Measurements from ENCODE around the gene ENHO. TPM values are rescaled to one million over a fixed set of nuclear protein-coding genes. Genes with fewer than 3 reads are reported as not detected.
"Not testable (repeated sequence)": the region's sequence is repeated elsewhere in the genome, so short reads cannot be mapped to it uniquely, and the experiment has no call there.

The ENHO gene
- total and polyA plus RNA-seq, 3 donors from 2014 or later = 24.7 to 31.2 (median 25.7) TPM

DNA sequence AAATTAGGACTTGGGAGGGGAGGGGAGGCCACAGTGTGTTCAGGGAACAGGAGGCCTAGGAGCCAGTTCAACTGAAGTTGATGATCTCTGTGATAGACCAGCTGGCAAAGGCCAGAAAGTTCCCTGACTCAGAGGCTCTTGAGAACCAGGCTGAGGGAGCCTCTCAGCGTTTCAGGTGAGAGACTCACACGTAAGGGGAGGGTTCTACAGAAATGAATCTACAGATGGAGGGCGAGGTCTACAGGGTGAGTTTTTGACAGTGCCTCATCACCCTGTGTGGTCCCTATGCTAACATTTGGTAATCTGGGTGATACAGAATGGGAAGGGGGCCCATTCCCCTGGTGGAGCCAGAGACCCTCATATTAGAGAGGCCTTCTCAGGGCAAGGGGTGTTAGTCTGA, 32.0 kb downstream of the ENHO start:
- TF ChIP-seq, protein P1, sequence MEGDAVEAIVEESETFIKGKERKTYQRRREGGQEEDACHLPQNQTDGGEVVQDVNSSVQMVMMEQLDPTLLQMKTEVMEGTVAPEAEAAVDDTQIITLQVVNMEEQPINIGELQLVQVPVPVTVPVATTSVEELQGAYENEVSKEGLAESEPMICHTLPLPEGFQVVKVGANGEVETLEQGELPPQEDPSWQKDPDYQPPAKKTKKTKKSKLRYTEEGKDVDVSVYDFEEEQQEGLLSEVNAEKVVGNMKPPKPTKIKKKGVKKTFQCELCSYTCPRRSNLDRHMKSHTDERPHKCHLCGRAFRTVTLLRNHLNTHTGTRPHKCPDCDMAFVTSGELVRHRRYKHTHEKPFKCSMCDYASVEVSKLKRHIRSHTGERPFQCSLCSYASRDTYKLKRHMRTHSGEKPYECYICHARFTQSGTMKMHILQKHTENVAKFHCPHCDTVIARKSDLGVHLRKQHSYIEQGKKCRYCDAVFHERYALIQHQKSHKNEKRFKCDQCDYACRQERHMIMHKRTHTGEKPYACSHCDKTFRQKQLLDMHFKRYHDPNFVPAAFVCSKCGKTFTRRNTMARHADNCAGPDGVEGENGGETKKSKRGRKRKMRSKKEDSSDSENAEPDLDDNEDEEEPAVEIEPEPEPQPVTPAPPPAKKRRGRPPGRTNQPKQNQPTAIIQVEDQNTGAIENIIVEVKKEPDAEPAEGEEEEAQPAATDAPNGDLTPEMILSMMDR (IDR thresholded peaks at IDR 0.05) = no peak
- Histone ChIP-seq H3K36me3 (ENCODE audit: low read depth, missing control alignments) (no peaks in the 10 kb centered on the region), H3K27ac (no peak overlapping the region), H3K4me3 (no peak overlapping the region), H3K9me3 (no peaks in the 10 kb centered on the region), H3K4me1 (no peaks in the 10 kb centered on the region), H3K27me3 (no peaks in the 10 kb centered on the region)
- DNase-seq = no peak
- intact Hi-C loops (cut with DNase I; ENCODE audit: low total_unique reads) = no loop called here
- 80% methylated on average over 2 to 3 of the region's 3 CpGs for WGBS, 2 donors

DNA sequence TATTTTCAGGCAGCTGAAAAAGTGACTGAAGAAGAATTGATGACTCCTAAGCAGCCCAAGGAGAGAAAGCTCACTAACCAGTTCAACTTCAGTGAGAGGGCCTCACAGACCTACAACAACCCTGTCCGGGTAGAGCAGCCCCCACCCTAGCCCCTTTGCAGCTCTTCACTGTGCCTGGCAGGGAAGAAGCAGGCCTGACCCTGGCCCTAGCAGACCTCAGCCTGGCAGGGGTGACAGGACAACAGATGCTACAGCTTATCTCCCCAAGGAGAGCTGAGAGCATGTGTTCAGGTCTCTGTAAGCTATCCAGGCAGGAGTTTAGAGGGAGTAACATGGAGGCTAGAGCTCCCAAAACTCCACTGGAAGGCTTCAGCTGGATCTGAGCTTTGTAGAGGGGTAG, 32.4 kb downstream of the ENHO start:
- Histone ChIP-seq H3K9me3 (no peaks in the 10 kb centered on the region), H3K27ac (no peak overlapping the region), H3K4me1 (no peaks in the 10 kb centered on the region), H3K4me3 (no peak overlapping the region), H3K27me3 (no peaks in the 10 kb centered on the region), H3K36me3 (ENCODE audit: low read depth, missing control alignments) (no peaks in the 10 kb centered on the region)
- TF ChIP-seq, protein P1 (IDR thresholded peaks at IDR 0.05) = no peak
- TF ChIP-seq POLR2A (IDR thresholded peaks at IDR 0.05) = no peak
- DNase-seq = no peak
- 64 to 75% methylated on average over 1 of the region's 1 CpG for WGBS, 2 donors
- intact Hi-C loops (cut with DNase I; ENCODE audit: low total_unique reads) = no loop called here

DNA sequence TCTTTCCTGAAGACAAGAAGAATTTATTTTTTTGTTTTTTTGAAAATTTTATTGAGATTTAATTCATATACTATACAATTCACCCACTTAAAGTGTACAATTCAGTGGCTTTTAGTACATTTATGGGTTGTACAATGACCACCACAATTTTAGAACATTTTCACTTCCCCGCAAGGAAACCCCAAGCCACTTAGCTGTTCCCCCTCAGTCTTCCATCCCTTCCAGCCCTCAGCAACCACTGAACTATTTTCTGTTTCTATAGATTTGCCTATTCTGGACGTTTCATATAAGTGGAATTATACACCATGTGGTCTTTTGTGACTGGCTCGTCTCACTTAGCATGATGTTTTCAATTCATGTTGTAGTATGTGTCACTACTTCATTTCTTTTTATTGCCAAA, 36.2 kb downstream of the ENHO start:
- WGBS, 2 donors = 75 to 80% methylated on average over 3 of the region's 3 CpGs
- Histone ChIP-seq H3K9me3 (no peaks in the 10 kb centered on the region), H3K36me3 (ENCODE audit: low read depth, missing control alignments) (no peaks in the 10 kb centered on the region), H3K27ac (no peak overlapping the region), H3K4me1 (no peaks in the 10 kb centered on the region), H3K4me3 (no peak overlapping the region), H3K27me3 (no peaks in the 10 kb centered on the region)
- intact Hi-C loops (cut with DNase I; ENCODE audit: low total_unique reads) = no loop called here
- TF ChIP-seq, protein P1 (IDR thresholded peaks at IDR 0.05) = no peak
- no peak for TF ChIP-seq POLR2A (IDR thresholded peaks at IDR 0.05)
- DNase-seq = no peak

DNA sequence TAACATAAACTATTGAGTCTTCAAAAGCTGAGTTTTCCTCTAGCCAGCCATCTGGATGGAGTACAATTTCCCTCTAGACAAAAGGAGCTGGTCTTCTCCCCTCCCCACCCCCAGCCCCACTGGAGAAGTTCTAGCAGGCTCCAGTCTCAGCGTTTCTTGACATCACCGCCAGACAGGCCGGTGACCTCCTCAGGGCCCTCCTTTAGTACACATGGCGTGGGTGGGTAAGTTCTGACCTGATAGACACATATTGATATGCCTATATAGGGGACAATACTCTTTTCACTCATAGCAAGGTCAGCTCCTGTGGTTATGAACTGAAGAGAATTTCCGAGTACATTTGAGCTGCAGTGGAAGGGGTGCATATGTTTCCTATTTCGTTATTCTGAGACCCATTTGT, 37.0 kb downstream of the ENHO start:
- DNase-seq = peak; percentile 37
- intact Hi-C loops (cut with DNase I; ENCODE audit: low total_unique reads) = no loop called here
- no peaks in the 10 kb centered on the region for H3K27me3 ChIP-seq
- no peak overlapping the region for H3K4me3 ChIP-seq
- WGBS, 2 donors = 66 to 72% methylated on average over 6 of the region's 6 CpGs
- H3K9me3 ChIP-seq = no peaks in the 10 kb centered on the region
- TF ChIP-seq, protein P1 (IDR thresholded peaks at IDR 0.05) = no peak
- TF ChIP-seq POLR2A (IDR thresholded peaks at IDR 0.05) = no peak
- no peaks in the 10 kb centered on the region for H3K4me1 ChIP-seq
- no peaks in the 10 kb centered on the region for H3K36me3 ChIP-seq (ENCODE audit: low read depth, missing control alignments)
- H3K27ac ChIP-seq = no peak overlapping the region

DNA sequence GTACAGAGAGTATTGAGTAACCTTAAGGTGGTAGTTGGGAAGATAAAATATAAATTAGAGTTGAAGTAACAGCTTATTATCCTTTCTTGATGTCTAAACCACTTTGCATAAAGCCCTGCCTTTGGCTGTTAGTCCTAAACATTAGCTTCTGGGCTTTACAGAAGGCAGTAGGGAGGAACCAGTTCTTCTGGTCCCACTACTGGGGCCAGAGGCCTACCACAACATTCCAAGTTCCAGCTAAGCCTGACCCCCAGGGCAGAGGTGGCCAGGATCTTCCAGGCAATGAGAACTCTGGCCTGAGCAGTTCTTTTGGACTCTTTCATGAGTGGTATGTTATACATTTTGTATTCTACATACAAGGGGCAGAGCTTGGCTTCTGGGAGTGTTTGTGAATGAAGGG, 38.1 kb downstream of the ENHO start:
- Histone ChIP-seq H3K27ac (no peak overlapping the region), H3K4me3 (no peak overlapping the region), H3K27me3 (no peaks in the 10 kb centered on the region), H3K4me1 (no peaks in the 10 kb centered on the region), H3K9me3 (no peaks in the 10 kb centered on the region), H3K36me3 (ENCODE audit: low read depth, missing control alignments) (no peaks in the 10 kb centered on the region)
- no peak for DNase-seq
- TF ChIP-seq, protein P1 (IDR thresholded peaks at IDR 0.05) = no peak
- TF ChIP-seq POLR2A (IDR thresholded peaks at IDR 0.05) = no peak
- intact Hi-C loops (cut with DNase I; ENCODE audit: low total_unique reads) = no loop called here

DNA sequence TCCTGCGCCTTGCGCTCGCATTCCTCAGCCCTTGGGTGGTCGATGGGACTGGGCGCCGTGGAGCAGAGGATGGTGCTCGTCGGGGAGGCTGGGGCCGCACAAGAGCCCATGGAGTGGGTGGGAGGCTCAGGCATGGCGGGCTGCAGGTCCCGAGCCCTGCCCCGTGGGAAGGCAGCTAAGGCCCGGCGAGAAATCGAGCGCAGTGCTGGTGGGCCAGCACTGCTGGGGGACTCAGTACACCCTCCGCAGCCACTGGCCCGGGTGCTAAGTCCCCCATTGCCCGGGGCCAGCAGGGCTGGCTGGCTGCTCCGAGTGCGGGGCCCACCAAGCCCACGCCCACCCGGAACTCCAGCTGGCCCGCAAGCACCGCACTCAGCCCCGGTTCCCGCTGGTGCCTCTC, 40.0 kb downstream of the ENHO start:
- H3K4me1 ChIP-seq; H3K4me3 ChIP-seq; DNase-seq; H3K27ac ChIP-seq; H3K27me3 ChIP-seq; intact Hi-C loops (cut with DNase I; ENCODE audit: low total_unique reads); H3K9me3 ChIP-seq; H3K36me3 ChIP-seq (ENCODE audit: low read depth, missing control alignments): not testable (repeated sequence)
- 86% methylated on average over 26 of the region's 27 CpGs; no CpG with 5 or more reads in 1 of the 2 donors for WGBS, 2 donors

DNA sequence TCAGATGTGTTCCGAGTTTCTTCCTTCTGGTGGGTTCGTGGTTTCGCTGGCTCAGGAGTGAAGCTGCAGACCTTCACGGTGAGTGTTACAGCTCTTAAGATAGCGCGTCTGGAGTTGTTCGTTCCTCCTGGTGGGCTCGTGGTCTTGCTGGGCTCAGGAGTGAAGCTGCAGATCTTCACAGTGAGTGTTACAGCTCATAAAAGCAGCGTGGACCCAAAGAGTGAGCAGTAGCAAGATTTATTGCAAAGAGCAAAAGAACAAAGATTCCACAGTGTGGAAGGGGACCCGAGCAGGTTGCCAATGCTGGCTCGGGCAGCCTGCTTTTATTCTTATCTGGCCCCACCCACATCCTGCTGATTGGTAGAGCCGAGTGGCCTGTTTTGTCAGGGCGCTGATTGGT, 41.2 kb downstream of the ENHO start:
- 72 to 76% methylated on average over 13 of the region's 13 CpGs for WGBS, 2 donors
- H3K36me3 ChIP-seq (ENCODE audit: low read depth, missing control alignments); H3K9me3 ChIP-seq; H3K27ac ChIP-seq; H3K4me3 ChIP-seq; intact Hi-C loops (cut with DNase I; ENCODE audit: low total_unique reads); H3K27me3 ChIP-seq; H3K4me1 ChIP-seq: not testable (repeated sequence)
- peak; percentile 79 for DNase-seq

Data from testis (tissue), 3 donors.